HEK293 (cell line): ENCODE results near the gene FAM209A.
"Not testable (repeated sequence)": the region's sequence is repeated elsewhere in the genome, so short reads cannot be mapped to it uniquely, and the experiment has no call there.

Experiments used
- CTCF ChIA-PET: fragments of 350-600 bp; formaldehyde crosslinking; extraction: SDS; loops from one replicate; lab custom pipeline; 2021; ENCODE audit warnings: antibody characterized with exemption; lab: Yijun Ruan, JAX
- POLR2A ChIA-PET: fragments of 300-600 bp; formaldehyde crosslinking; extraction: SDS; loops from one replicate; lab custom pipeline; 2020; ENCODE audit warnings: antibody characterized with exemption, inconsistent platforms; lab: Yijun Ruan, JAX
- H3K27ac ChIP-seq: fragments of 200-500 bp; sonication (Bioruptor generic); 2 replicates; pipeline ENCODE4 v1.5.1; 2014; ENCODE audit warnings: low read depth, low read length, control low read depth, inconsistent platforms; ENCODE audit errors: extremely low read depth
- H3K36me3 ChIP-seq, 2 experiments: fragments of 200-500 bp in 1 of 2; sonication (Bioruptor generic) in 1 of 2; 1 replicate in 1 of 2; 2 replicates in 1 of 2; pipeline ENCODE4 v1.5.1; 2014 to 2017; ENCODE audit warnings: inconsistent platforms in 2 of 2, low read length in 2 of 2; ENCODE audit not compliant: control insufficient read depth in 2 of 2, insufficient read depth in 1 of 2
- H3K4me1 ChIP-seq: fragments of 200-500 bp; sonication (Bioruptor generic); 2 replicates; pipeline ENCODE4 v1.5.1; 2014; ENCODE audit warnings: mild to moderate bottlenecking, low read length, inconsistent platforms; ENCODE audit not compliant: control insufficient read depth, insufficient read depth
- H3K4me3 ChIP-seq: 2 replicates; pipeline ENCODE4 v1.5.1; 2011; ENCODE audit warnings: low read depth, mild to moderate bottlenecking, control low read depth, low read length, moderate library complexity
- H3K9me3 ChIP-seq: fragments of 200-500 bp; sonication (Bioruptor generic); 2 replicates; pipeline ENCODE4 v1.5.1; 2014; ENCODE audit warnings: low read depth, low read length, inconsistent platforms; ENCODE audit not compliant: control insufficient read depth, insufficient read depth
- ATF2 ChIP-seq: fragments of 450-650 bp; formaldehyde crosslinking; IDR thresholded peaks from 2 replicates; pipeline ENCODE4 v1.5.1; 2016; ENCODE audit warnings: missing biosample characterization, missing genetic modification characterization, low read depth
- GFI1B ChIP-seq: fragments of 450-650 bp; formaldehyde crosslinking; IDR thresholded peaks from 2 replicates; pipeline ENCODE4 v1.5.1; 2016; ENCODE audit warnings: missing biosample characterization, missing genetic modification characterization
- MYNN ChIP-seq: fragments of 450-650 bp; formaldehyde crosslinking; IDR thresholded peaks from 2 replicates; pipeline ENCODE4 v1.5.1; 2016; ENCODE audit warnings: missing biosample characterization, missing genetic modification characterization, borderline replicate concordance
- MZF1 ChIP-seq: fragments of 450-650 bp; formaldehyde crosslinking; IDR thresholded peaks from 2 replicates; pipeline ENCODE4 v1.5.1; 2017; ENCODE audit warnings: missing biosample characterization, missing genetic modification characterization, borderline replicate concordance
- OSR2 ChIP-seq: fragments of 450-650 bp; formaldehyde crosslinking; IDR thresholded peaks from 2 replicates; pipeline ENCODE4 v1.5.1; 2016; ENCODE audit warnings: missing biosample characterization, missing genetic modification characterization
- SALL2 ChIP-seq: fragments of 450-650 bp; formaldehyde crosslinking; IDR thresholded peaks from 2 replicates; pipeline ENCODE4 v1.5.0; 2017; ENCODE audit warnings: missing biosample characterization, mild to moderate bottlenecking, missing genetic modification characterization, borderline replicate concordance
- ZBTB7A ChIP-seq: fragments of 450-650 bp; formaldehyde crosslinking; IDR thresholded peaks from 2 replicates; pipeline ENCODE4 v1.5.1; 2016; ENCODE audit warnings: low read depth, missing biosample characterization, missing genetic modification characterization
- ZBTB8A ChIP-seq: fragments of 450-650 bp; formaldehyde crosslinking; IDR thresholded peaks from 2 replicates; pipeline ENCODE4 v1.5.1; 2016; ENCODE audit warnings: missing biosample characterization, missing genetic modification characterization
- ZFP3 ChIP-seq: fragments of 450-650 bp; formaldehyde crosslinking; IDR thresholded peaks from 2 replicates; pipeline ENCODE4 v1.5.1; 2016; ENCODE audit warnings: low read depth, missing biosample characterization, missing genetic modification characterization
- ZNF155 ChIP-seq: fragments of 450-650 bp; formaldehyde crosslinking; IDR thresholded peaks from 2 replicates; pipeline ENCODE4 v1.5.1; 2016; ENCODE audit warnings: missing biosample characterization, missing genetic modification characterization
- ZNF239 ChIP-seq: fragments of 450-650 bp; formaldehyde crosslinking; IDR thresholded peaks from 2 replicates; pipeline ENCODE4 v1.5.1; 2016; ENCODE audit warnings: missing biosample characterization, missing genetic modification characterization
- ZNF311 ChIP-seq: fragments of 450-650 bp; formaldehyde crosslinking; IDR thresholded peaks from 2 replicates; pipeline ENCODE4 v1.5.1; 2017; ENCODE audit warnings: missing biosample characterization, missing genetic modification characterization, borderline replicate concordance
- ZNF473 ChIP-seq: fragments of 450-650 bp; formaldehyde crosslinking; IDR thresholded peaks from 2 replicates; pipeline ENCODE4 v1.5.1; 2017; ENCODE audit warnings: missing biosample characterization, missing genetic modification characterization
- ZNF513 ChIP-seq: fragments of 450-650 bp; IDR thresholded peaks from 2 replicates; pipeline ENCODE4 v1.5.1; 2018; ENCODE audit warnings: missing biosample characterization, missing genetic modification characterization
- ZNF560 ChIP-seq: fragments of 450-650 bp; formaldehyde crosslinking; IDR thresholded peaks from 2 replicates; pipeline ENCODE4 v1.5.1; 2017; ENCODE audit warnings: missing biosample characterization, missing genetic modification characterization, borderline replicate concordance
- ZNF785 ChIP-seq: fragments of 450-650 bp; formaldehyde crosslinking; IDR thresholded peaks from 2 replicates; pipeline ENCODE4 v1.5.1; 2016; ENCODE audit warnings: missing biosample characterization, missing genetic modification characterization
- TF ChIP-seq, protein P1 (sequence below): fragments of 450-650 bp; IDR thresholded peaks from 2 replicates; pipeline ENCODE4 v1.5.1; 2018; ENCODE audit warnings: missing biosample characterization, mild to moderate bottlenecking, missing genetic modification characterization
- TF ChIP-seq, protein P2 (sequence below): fragments of 450-650 bp; formaldehyde crosslinking; IDR thresholded peaks from 2 replicates; pipeline ENCODE4 v1.5.1; 2016; ENCODE audit warnings: missing biosample characterization, missing genetic modification characterization

Gene FAM209A

DNA sequence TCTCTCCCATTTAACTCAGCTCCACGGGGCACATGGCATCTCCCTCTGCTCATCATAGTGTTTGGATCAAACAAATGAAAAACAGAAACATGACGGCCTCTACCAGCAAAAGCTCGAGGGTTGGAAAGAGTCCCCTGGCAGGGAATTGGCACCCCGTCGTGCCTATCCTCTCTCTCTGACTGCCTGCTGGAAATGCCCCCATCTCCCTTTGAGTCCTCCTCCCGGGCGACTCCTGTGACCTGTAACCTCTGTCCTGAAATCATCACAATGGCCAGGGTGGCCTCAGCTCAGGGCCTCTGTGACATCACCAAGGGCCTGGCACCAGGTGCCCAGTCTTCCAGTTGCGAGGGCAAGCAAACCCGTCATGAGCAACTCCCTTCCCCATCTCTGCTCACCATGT, 8.4 kb downstream of the FAM209A start, which contains the start of gene FAM209B:
FAM209B (plus strand) TSS at position 301 of the 400 bp plus-strand sequence; CDS start at position 397, 96 bp downstream.
- CTCF ChIA-PET: not testable (repeated sequence)

DNA sequence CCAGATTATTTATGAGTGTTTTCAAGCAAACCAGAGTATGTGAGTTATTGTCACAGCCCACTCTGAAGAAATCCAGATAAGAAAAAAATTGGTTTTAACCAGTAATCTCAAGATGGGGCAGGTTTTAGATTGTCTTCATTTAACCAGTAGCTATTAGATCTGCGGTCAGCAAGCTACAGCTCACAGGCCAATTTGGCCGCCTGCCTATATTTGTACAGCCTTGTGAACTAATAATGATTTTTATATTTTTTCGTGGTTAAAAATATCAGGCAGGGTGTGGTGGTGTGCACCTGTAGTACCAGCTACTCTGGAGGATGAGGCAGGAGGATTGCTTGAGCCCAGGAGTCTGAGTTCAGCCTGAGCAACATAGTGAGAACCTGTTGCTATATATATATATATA, 13.5 kb downstream of the FAM209A start:
- no peak overlapping the region for H3K27ac ChIP-seq
- no peak for TF ChIP-seq OSR2 (tag by site-specific recombination)
- TF ChIP-seq, protein P1, sequence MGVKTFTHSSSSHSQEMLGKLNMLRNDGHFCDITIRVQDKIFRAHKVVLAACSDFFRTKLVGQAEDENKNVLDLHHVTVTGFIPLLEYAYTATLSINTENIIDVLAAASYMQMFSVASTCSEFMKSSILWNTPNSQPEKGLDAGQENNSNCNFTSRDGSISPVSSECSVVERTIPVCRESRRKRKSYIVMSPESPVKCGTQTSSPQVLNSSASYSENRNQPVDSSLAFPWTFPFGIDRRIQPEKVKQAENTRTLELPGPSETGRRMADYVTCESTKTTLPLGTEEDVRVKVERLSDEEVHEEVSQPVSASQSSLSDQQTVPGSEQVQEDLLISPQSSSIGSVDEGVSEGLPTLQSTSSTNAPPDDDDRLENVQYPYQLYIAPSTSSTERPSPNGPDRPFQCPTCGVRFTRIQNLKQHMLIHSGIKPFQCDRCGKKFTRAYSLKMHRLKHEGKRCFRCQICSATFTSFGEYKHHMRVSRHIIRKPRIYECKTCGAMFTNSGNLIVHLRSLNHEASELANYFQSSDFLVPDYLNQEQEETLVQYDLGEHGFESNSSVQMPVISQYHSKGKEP: no peak
- TF ChIP-seq ZNF311: no peak
- TF ChIP-seq ZNF239 (tag by site-specific recombination): no peak
- TF ChIP-seq SALL2 (tag by site-specific recombination): no peak
- TF ChIP-seq ZNF785 (tag by site-specific recombination): no peak
- TF ChIP-seq, protein P2, sequence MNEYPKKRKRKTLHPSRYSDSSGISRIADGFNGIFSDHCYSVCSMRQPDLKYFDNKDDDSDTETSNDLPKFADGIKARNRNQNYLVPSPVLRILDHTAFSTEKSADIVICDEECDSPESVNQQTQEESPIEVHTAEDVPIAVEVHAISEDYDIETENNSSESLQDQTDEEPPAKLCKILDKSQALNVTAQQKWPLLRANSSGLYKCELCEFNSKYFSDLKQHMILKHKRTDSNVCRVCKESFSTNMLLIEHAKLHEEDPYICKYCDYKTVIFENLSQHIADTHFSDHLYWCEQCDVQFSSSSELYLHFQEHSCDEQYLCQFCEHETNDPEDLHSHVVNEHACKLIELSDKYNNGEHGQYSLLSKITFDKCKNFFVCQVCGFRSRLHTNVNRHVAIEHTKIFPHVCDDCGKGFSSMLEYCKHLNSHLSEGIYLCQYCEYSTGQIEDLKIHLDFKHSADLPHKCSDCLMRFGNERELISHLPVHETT (tag by site-specific recombination): no peak
- no peak for TF ChIP-seq ZNF473
- TF ChIP-seq MZF1 (tag by site-specific recombination): no peak
- TF ChIP-seq GFI1B (tag by site-specific recombination): no peak
- no peak for TF ChIP-seq ZBTB7A (tag by site-specific recombination)
- no peak for TF ChIP-seq ZNF513 (tag by site-specific recombination)
- no peak for TF ChIP-seq ZBTB8A (tag by site-specific recombination)
- no peak for TF ChIP-seq ZNF560 (tag by site-specific recombination)
- TF ChIP-seq MYNN (tag by site-specific recombination): no peak
- no peak for TF ChIP-seq ZFP3
- no peaks in the 10 kb centered on the region for H3K4me1 ChIP-seq
- CTCF ChIA-PET: interaction anchor here (0.6 to 1.0 kb wide), 2 partner anchors 10 to 524 kb away, joined by 3 read pairs; no protein-coding TSS in a partner anchor
- POLR2A ChIA-PET: no interaction called here
- H3K9me3 ChIP-seq: no peaks in the 10 kb centered on the region
- H3K4me3 ChIP-seq: no peak overlapping the region
- no peaks in the 10 kb centered on the region for H3K36me3 ChIP-seq

More for the DNA sequence above, 8.4 kb downstream of the FAM209A start, which contains the start of gene FAM209B:
- H3K4me1 ChIP-seq, H3K4me3 ChIP-seq, POLR2A ChIA-PET, H3K27ac ChIP-seq, H3K36me3 ChIP-seq, H3K9me3 ChIP-seq: not testable (repeated sequence)

GRCh38 chr20:56540415-56540814, 15.9 kb downstream of the FAM209A start:
- POLR2A ChIA-PET: no interaction called here
- Histone ChIP-seq H3K36me3 (no peaks in the 10 kb centered on the region), H3K27ac (no peak overlapping the region), H3K9me3 (no peaks in the 10 kb centered on the region), H3K4me1 (no peaks in the 10 kb centered on the region), H3K4me3 (no peak overlapping the region)
- TF ChIP-seq ZNF155 (tag by site-specific recombination) (no peak), ATF2 (tag by site-specific recombination) (0 out of 2 replicates have a peak, but pooled peaks have one; percentile 15)
- CTCF ChIA-PET: interaction anchor here (0.6 to 1.5 kb wide), 2 partner anchors 10 to 166 kb away, joined by 6 to 7 read pairs; no protein-coding TSS in a partner anchor
